Activated CD4-positive, CD25-positive, alpha-beta regulatory T cell treated with anti-CD3 and anti-CD28 coated beads, Interleukin-2, amount 50 U/mL, for 24 hours (primary cell): ENCODE measurements around the gene PDGFRB.

ENCODE experiments used
- ATAC-seq, 2 donors: fragments of 150-1000 bp; cut with Tn5 transposase; one replicate each; pipeline ENCODE4 v1.10.0; 2021; ENCODE audit warnings: mild to moderate bottlenecking in 1 of 2, moderate library complexity in 1 of 2

Gene PDGFRB

GRCh38 chr5:150126921-150127265 lies 28.8 kb downstream of the PDGFRB start:
- ATAC-seq = no peak

- no peak for ATAC-seq
Observed at GRCh38 chr5:150126199-150126920, 29.3 kb downstream of the PDGFRB start.

- ATAC-seq = no peak
Observed at GRCh38 chr5:150125334-150125733, 30.3 kb downstream of the PDGFRB start.

GRCh38 chr5:150124596-150124995 lies 31.0 kb downstream of the PDGFRB start:
- no peak for ATAC-seq

DNA sequence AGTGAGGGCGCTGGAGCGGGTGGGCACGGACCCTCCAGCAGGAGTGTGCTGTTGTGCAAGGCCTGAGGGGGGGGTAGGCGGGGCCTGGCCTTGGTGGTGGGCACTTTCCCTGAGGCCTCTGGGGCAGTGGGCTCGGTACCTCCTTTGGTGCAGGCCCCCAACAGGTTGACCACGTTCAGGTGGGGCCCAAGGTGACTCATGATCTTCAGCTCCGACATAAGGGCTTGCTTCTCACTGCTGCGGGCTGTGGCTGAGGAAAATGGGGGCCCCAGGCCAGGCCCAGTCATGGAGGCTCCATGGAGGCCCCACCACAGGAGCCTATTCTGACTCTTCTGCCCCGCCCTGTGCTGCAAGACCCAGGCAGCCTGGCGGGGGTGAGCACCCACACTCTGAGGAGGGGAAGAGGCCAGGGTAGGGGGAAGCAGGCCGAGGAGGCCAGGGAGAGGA lies 31.5 kb downstream of the PDGFRB start:
- no peak for ATAC-seq

GRCh38 chr5:150123542-150123941 lies 32.1 kb downstream of the PDGFRB start:
- ATAC-seq = no peak

GRCh38 chr5:150122536-150123481 lies 32.8 kb downstream of the PDGFRB start:
- ATAC-seq = no peak

- no peak for ATAC-seq
Observed at GRCh38 chr5:150122158-150122510, 33.5 kb downstream of the PDGFRB start.

GRCh38 chr5:150121448-150122157 lies 34.0 kb downstream of the PDGFRB start:
- no peak for ATAC-seq

DNA sequence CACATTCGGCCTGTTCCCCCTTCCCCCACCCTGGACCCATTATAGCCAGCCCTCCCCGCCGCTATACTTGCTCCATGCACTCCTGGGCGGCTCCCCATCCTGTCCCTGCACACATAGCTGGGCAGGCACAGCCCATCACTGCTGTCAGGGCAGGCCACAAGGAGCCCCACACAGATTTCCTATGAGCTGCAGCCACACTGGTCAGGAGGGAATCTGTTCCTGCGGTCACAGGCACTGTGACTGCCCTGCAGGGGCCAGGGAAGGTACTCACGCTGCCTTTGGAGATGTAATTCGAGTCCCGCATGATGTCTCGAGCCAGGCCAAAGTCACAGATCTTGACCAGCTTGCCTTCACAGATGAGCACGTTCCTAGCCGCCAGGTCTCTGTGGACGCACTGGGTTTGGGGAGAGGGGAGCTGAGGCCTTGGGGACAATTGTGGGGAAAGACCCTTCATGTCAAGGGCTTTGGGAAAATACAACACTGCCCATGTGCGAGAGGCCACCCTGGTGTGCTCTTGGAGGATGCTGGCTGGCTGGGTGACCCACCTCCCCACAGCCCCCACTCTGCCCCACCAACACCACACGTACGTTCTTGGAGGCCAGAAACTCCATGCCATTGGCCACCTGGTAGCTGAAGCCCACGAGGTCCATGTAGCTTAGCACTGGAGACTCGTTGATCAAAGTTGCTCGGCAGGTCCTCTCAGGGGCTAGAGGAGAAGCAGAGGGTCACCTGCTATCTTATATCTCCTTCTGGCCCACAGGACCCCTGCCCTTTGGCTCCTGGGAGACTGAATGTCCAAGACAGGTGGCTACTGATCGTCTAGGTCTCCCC lies 34.8 kb downstream of the PDGFRB start:
- no peak for ATAC-seq

DNA sequence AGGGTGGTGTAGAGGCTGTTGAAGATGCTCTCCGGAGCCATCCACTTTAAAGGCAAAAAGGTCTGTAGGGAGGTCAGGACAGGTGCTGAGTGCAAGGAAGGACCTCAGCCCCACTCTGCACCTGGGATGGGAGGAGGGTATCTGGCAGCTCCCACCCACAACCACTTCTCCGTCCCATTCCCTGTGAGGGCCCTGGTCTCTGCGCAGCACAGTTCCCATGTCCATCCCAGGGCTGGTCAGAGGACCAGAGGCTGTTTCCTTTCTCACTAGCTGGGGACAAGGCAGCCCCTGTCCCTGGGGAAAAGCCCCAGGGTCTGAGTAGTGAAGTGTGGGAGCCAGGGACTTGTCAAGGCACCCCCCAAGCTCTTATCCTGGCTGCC lies 35.6 kb downstream of the PDGFRB start:
- ATAC-seq = no peak

DNA sequence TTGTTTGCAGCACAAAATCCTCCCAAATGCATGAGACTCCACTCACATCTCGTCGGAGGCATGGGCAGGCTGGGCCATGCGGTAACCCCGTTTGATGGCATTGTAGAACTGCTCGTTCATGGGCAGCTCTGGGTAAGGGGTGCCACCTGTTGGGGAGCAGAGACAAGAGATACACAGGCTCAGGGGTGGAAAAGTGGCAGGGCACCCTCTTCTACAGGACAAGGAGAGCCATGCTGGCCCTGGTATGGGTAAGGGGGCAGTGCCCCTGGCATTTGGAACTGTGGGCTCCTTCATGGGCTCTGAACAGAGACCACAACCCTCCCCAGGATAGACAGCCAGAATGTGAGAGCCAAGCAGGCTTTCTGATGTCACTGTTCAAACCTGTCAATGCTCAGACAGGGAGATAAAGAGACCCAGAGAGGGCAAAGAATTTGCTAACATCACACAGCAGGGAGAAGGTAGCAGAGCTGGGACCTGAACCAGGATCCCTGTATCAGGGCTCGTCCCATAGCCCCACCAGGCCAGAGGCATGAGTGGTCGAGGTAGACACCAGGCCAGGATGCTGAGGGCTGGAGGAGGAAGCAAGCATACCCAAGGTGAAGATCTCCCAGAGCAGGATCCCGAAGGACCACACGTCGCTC lies 36.1 kb downstream of the PDGFRB start:
- ATAC-seq = no peak

GRCh38 chr5:150118561-150119229 lies 37.0 kb downstream of the PDGFRB start:
- no peak for ATAC-seq

GRCh38 chr5:150117945-150118560 lies 37.6 kb downstream of the PDGFRB start:
- no peak for ATAC-seq

DNA sequence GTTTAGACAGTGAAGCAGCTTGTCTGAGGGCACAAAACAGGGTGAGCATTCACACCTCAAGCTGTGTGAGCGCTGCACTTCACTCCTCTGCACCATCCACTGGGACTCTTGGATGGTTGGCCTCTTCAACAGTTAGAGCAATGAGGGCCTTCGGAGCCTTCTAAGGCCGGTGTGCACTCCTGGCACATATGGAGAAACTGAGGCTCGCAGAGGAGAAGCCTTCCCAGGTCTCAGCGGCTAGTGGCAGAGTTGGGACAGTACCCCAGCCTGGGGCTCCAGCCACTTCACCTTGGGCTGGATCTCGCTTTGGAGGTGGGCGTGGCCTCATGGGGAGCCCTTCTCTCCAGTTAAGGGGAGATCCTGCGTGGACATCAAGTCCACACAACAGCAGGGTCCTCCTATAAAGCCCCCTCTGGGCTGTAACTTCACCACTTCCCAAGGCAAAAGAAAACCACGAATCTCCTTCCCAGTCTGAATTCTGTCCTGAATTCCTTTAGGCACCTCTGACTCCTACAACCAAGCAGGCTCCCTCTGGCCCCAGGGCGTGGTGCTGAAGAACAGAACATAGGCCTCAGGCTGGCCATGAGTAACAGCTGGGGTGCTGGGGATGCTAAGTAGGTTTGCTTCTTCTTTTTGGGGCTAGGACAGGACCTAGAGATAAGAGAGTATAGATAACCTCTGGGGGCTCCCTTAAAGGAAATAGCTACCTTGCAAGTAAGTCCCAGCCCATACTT lies 38.8 kb downstream of the PDGFRB start:
- no peak for ATAC-seq

DNA sequence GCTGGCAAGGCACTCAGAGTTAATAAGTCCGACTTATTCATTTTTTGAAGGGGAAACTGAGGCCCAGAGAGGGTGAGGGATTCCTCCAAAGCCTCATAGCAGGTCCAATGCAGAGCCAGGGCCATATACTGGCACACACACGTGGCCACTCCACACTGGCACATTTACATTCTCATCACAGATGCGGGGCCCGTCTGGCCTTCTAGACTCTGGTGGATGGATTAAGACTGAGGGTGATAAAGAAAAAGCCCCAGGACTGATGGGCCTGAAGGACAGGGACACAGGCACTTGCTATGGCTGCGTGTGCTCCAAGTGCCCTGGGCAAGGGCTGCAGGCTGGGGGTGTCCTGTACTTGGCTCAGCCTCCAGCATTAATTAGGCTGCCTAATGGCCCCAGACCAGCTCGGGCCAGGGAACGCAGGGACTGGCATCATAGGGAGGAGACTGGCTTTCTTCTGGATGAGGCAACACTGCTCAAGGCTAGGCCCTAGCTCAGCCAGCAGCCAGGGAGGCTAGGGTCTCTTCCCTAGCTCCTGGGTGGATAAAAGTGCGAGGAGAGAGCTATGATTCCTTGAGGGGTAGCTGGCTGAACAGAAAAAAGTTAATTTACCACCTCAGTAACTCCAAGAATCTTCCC lies 40.8 kb downstream of the PDGFRB start:
- ATAC-seq = no peak

- ATAC-seq = no peak
Observed at GRCh38 chr5:150114102-150114641, 41.5 kb downstream of the PDGFRB start.

GRCh38 chr5:150113047-150113744 lies 42.4 kb downstream of the PDGFRB start:
- no peak for ATAC-seq
